Activated naive CD8-positive, alpha-beta T cell treated with anti-CD3 and anti-CD28 coated beads, Interleukin-2, amount 10 ng/mL, durations not matched to agents 7 days and 5 days (primary cell): ENCODE results near the gene POU3F2. TPM values are rescaled to one million over a fixed set of nuclear protein-coding genes. Genes with fewer than 3 reads are reported as not detected.
A peak's percentile ranks its signal among the peaks of the same experiment; 100 is the strongest.

ENCODE experiments used
- ATAC-seq: fragments of 150-1000 bp; cut with Tn5 transposase; one replicate; pipeline ENCODE4 v1.10.0; 2021; ENCODE audit warnings: low read depth, moderate library complexity
- POLR2A ChIA-PET: fragments of 350-600 bp; sonication (Branson Sonifier 250); formaldehyde crosslinking; loops from one replicate; lab custom pipeline; 2021; ENCODE audit warnings: antibody characterized with exemption; lab: Charles Lee
- DNase-seq: peaks from one replicate; pipeline ENCODE4 v3.0.0; 2021
- H3K27ac Mint-ChIP-seq: one replicate; pipeline ENCODE4 v1.8.0; 2022; ENCODE audit warnings: mild to moderate bottlenecking, mixed read lengths
- H3K27me3 Mint-ChIP-seq: one replicate; pipeline ENCODE4 v1.8.0; 2022; ENCODE audit warnings: mild to moderate bottlenecking, moderate library complexity, mixed read lengths
- H3K36me3 Mint-ChIP-seq: one replicate; pipeline ENCODE4 v1.8.0; 2021; ENCODE audit warnings: mild to moderate bottlenecking, mixed read lengths
- H3K4me1 Mint-ChIP-seq: one replicate; pipeline ENCODE4 v1.8.0; 2021; ENCODE audit warnings: mixed read lengths
- H3K4me3 Mint-ChIP-seq: one replicate; pipeline ENCODE4 v1.8.0; 2022; ENCODE audit warnings: mild to moderate bottlenecking, moderate library complexity, mixed read lengths
- H3K9me3 Mint-ChIP-seq: one replicate; pipeline ENCODE4 v1.8.0; 2021; ENCODE audit warnings: mixed read lengths
- total RNA-seq, 2 experiments: library from RNA; stranded (reverse); gene quantifications; one replicate each; pipeline ENCODE4 v1.2.3, GENCODE V29; 2021

Gene POU3F2
- not detected for total RNA-seq

DNA sequence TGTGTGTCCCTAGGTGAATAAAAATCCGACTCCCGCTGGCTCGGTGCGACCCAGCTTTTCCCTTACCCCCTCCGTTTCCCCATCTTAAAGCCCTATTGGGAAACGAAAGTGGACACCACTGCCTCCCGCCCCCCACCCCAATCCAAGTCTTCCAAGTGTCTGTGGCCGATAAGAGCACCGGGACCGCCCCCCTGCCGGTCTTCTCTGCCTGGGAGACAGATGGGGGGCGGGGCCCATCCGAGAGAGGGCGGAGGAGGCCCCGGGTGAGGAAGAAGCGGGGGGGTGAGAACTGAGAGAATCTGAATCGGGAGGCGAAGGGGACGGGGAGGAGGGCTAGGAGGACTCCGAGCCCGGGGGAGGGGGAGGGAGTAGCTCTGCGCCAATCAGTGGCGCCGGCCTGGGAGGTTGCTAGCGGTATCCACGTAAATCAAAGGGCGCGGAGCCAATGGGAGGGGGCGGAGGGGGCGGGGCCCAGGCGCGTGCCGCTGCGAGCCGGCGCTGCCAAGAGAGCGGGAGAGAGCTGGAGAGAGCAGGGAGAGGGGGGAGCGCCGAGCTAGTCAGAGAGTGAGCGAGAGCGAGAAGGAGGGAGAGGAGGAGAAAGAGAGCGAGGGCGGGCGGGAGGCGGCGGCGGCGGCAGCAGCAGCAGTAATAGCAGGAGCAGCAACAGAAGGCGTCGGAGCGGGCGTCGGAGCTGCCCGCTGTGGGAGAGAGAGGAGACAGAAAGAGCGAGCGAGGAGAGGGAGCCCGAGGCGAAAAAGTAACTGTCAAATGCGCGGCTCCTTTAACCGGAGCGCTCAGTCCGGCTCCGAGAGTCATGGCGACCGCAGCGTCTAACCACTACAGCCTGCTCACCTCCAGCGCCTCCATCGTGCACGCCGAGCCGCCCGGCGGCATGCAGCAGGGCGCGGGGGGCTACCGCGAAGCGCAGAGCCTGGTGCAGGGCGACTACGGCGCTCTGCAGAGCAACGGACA is at the start of gene POU3F2:
POU3F2 (plus strand) TSS at position 515 of the 972 bp plus-strand sequence; CDS start at position 815, 300 bp downstream.
- H3K4me1 Mint-ChIP-seq: peaks cover 25% of the 10 kb centered on the region
- DNase-seq (peak; percentile 55), ATAC-seq (peak; percentile 72)
- H3K4me3 Mint-ChIP-seq: peak within 1 kb of the TSS; percentile 84
- POLR2A ChIA-PET: no interaction called here
- H3K36me3 Mint-ChIP-seq: peaks cover 1% of the 10 kb centered on the region
- peak within 1 kb of the TSS; percentile 42 for H3K27ac Mint-ChIP-seq
- H3K9me3 Mint-ChIP-seq: no peaks in the 10 kb centered on the region
- peaks cover 77% of the 10 kb centered on the region for H3K27me3 Mint-ChIP-seq

DNA sequence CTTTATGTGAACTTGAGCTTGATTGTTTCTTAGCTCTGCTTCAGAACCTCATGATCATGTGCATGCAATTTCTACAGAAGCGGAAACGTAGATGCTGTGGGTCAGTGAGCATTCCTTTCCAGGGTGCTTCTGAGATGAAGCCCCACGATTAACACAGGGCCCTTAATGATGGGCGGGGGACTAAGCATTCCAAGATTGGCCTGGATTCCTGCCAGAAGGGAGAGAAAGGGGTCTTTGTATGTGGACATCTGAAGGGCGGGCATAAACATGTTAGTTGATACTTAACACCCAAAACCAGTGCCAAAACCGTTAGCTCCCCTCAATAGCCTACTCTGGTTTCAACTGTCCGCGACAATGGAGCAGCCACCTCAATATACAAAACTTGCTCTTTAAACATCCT is 46.9 kb upstream of the POU3F2 start:
- DNase-seq (no peak), ATAC-seq (no peak)
- Mint-ChIP-seq H3K4me3 (no peak overlapping the region), H3K27me3 (peaks cover 26% of the 10 kb centered on the region), H3K9me3 (no peaks in the 10 kb centered on the region), H3K36me3 (no peaks in the 10 kb centered on the region), H3K4me1 (no peaks in the 10 kb centered on the region), H3K27ac (no peak overlapping the region)
- POLR2A ChIA-PET: no interaction called here

DNA sequence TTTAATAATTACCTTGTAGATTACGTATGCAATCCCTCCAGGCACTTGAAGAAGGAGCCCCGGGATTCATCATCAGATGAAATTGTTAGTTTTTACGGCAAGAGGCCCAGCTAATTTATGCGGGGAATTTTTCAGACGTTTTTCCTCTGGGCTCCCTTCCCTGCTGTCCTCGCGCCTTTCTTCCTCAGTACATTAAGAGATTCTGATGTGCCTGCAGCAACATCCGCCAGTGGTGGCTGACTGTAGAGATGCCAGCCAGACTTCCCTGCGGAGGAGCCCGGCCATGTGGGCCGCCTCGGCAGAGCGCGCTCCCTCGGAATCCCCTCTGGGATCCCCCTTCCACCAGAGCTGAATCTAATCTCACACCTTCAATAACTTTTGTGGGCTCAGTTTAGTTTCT is 46.4 kb upstream of the POU3F2 start:
- ATAC-seq (no peak), DNase-seq (no peak)
- peaks cover 24% of the 10 kb centered on the region for H3K27me3 Mint-ChIP-seq
- no peaks in the 10 kb centered on the region for H3K36me3 Mint-ChIP-seq
- H3K4me3 Mint-ChIP-seq: no peak overlapping the region
- H3K27ac Mint-ChIP-seq: no peak overlapping the region
- H3K9me3 Mint-ChIP-seq: no peaks in the 10 kb centered on the region
- POLR2A ChIA-PET: no interaction called here
- no peaks in the 10 kb centered on the region for H3K4me1 Mint-ChIP-seq

DNA sequence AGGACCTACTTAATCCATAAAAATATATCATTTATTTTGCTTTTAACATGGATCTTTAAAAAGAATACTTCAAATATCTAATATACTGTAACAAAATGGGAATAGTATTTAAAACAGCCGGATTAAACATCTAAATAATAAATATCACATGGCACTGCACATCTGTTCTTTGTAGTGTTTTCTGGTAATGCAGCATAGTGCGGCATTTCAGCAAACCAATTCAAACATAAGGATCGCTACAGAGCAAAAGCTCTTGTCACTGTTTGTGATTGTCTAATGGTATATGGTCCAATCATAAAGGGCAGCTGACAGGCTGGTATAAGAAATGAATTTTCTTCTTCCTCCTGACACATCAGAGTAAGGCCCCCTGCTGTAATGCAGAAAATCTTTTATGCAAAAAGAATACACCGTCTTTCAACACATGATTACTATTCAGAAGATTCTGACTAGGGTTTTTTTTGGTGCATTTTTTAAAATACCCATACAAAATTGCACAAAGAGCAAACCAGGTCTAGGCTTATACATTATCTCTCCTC is 40.0 kb upstream of the POU3F2 start:
- Mint-ChIP-seq H3K4me3 (no peak overlapping the region), H3K9me3 (no peaks in the 10 kb centered on the region), H3K27ac (no peak overlapping the region), H3K4me1 (no peaks in the 10 kb centered on the region), H3K36me3 (no peaks in the 10 kb centered on the region), H3K27me3 (peaks cover 15% of the 10 kb centered on the region)
- ATAC-seq (no peak), DNase-seq (no peak)
- POLR2A ChIA-PET: no interaction called here

DNA sequence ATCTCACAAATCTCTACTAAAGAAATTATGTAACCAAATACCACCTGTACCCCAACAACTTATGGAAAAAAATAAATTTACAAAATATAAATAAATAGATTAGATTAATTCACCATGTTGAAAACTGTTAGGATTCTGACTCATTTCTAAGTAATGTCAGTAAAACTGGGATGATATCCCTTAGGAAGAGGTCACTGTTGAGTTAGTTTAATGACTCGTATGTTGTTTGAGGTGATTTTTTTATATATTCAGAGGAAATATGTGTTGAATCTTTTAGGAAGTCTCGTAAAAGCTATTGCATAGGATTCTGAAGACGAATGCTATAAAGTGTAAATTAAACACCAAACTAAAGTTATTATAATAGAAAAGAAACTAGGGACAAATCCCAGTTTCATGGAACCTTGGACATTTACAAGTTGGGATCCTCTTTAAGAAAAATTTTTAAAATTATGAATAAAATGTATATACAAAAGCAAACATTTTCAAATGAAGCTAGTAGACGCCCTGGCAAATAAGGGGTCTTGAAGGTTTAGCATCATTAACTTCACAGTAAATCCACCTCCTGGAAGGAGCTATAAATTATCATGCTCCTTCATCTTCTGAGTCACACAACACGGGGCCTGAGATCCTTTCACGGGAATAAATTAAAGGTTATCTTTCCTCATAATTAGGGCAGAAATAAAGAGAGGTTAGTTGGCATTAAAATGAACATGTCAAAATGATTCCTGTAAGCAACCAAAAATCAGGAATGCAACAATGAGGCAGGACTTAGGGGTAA is 37.0 kb upstream of the POU3F2 start:
- Mint-ChIP-seq H3K4me1 (no peaks in the 10 kb centered on the region), H3K36me3 (no peaks in the 10 kb centered on the region), H3K27ac (no peak overlapping the region), H3K9me3 (no peaks in the 10 kb centered on the region), H3K27me3 (peaks cover 14% of the 10 kb centered on the region), H3K4me3 (no peak overlapping the region)
- DNase-seq: no peak
- ATAC-seq: no peak
- POLR2A ChIA-PET: no interaction called here

DNA sequence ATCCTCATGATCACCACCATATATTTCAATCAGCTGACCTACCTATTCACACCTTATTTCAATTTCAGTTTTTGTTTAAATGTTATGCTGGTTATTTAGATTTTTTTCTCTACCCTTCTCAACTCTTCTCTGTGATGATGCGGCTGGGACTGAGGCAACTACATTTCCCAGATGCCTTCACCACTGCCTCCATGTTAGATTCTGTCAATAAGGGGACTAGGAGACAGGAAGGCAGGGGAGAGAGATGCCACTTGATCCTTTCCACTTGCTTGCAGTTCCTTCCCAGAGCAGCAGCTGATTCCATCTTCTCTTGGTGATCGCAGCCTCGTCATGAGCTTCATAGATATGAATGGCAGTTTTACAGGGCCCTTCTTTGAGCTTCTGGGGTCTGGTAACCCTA is 33.5 kb upstream of the POU3F2 start:
- Mint-ChIP-seq H3K9me3 (peaks cover under 1% of the 10 kb centered on the region), H3K27me3 (peaks cover 12% of the 10 kb centered on the region), H3K4me1 (no peaks in the 10 kb centered on the region), H3K36me3 (no peaks in the 10 kb centered on the region), H3K27ac (no peak overlapping the region), H3K4me3 (no peak overlapping the region)
- DNase-seq (no peak), ATAC-seq (no peak)
- POLR2A ChIA-PET: no interaction called here

DNA sequence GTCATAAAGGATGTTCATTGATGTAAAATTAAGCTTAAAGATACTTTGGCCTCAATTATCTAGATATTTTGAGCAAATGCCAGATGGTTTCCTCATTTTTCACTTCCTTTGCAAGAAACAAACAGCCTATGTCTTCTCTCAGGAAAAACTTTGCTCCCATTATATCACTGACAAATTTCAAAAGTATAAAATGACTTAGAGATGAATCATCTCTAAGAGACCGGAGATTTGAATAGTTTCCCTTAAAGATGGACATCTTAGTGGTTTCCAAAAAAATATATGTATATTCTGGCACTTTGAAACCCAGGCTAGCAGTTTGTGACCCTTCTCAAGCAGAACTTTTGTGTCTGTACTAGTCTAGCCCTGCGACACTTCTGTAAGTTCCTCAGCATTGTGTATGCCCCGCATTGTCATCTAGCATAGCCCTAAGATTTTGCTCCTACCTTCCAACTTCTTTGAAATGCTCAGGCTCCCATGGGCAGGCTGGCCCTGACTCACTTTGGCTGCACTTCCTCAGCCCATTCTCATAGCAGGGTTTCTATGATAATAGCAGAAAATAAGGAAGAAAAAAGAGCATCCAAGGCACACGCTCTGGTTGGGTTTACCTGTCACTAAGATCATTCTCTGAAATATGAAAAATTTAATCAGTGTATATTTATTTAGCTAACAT is 25.7 kb upstream of the POU3F2 start:
- ATAC-seq (no peak), DNase-seq (no peak)
- Mint-ChIP-seq H3K36me3 (no peaks in the 10 kb centered on the region), H3K27ac (no peak overlapping the region), H3K27me3 (peaks cover 2% of the 10 kb centered on the region), H3K4me3 (no peak overlapping the region), H3K9me3 (peaks cover 1% of the 10 kb centered on the region), H3K4me1 (no peaks in the 10 kb centered on the region)
- POLR2A ChIA-PET: no interaction called here

DNA sequence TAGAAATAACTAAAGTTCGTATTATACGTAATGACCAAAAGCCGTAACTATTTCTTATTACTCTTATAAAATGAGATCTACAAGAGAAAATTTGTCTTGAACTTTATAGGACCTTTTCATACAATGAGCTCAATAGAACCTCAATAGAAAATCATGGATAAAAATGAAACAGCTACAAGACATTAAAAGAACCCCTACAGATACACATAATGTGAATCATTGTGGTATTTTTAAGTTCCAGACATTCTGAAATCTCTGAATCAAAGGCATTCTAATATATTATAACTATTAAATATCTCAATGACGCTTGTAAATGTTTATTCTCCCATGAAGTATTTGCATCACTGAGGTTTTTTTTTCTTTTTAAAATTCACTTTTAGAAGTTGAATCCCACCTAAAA is 22.2 kb upstream of the POU3F2 start:
- H3K4me1 Mint-ChIP-seq: no peaks in the 10 kb centered on the region
- no peak for DNase-seq
- no peak for ATAC-seq
- H3K27me3 Mint-ChIP-seq: peaks cover 5% of the 10 kb centered on the region
- no peak overlapping the region for H3K4me3 Mint-ChIP-seq
- POLR2A ChIA-PET: no interaction called here
- H3K36me3 Mint-ChIP-seq: no peaks in the 10 kb centered on the region
- H3K9me3 Mint-ChIP-seq: no peaks in the 10 kb centered on the region
- H3K27ac Mint-ChIP-seq: no peak overlapping the region

DNA sequence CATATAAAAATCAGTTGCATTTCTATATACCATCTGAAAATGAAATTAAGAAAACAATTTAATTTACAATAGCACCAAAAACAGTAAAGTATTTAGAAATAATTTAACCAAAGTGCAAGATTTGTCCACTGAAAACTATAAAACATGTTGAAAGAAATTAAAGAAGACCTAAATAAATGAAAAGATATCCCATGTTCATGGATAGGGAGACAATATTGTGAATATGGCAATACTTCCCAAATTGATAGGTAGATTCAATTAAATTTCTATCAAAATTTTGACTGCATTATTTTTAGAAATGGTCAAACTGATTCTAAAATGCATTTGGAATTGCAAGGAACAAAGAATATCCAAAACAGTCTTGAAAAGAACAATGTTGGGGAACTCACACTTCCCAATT is 17.6 kb upstream of the POU3F2 start:
- peaks cover 25% of the 10 kb centered on the region for H3K27me3 Mint-ChIP-seq
- no peaks in the 10 kb centered on the region for H3K4me1 Mint-ChIP-seq
- POLR2A ChIA-PET: no interaction called here
- no peaks in the 10 kb centered on the region for H3K36me3 Mint-ChIP-seq
- H3K4me3 Mint-ChIP-seq: no peak overlapping the region
- no peak overlapping the region for H3K27ac Mint-ChIP-seq
- ATAC-seq (no peak), DNase-seq (no peak)
- no peaks in the 10 kb centered on the region for H3K9me3 Mint-ChIP-seq

DNA sequence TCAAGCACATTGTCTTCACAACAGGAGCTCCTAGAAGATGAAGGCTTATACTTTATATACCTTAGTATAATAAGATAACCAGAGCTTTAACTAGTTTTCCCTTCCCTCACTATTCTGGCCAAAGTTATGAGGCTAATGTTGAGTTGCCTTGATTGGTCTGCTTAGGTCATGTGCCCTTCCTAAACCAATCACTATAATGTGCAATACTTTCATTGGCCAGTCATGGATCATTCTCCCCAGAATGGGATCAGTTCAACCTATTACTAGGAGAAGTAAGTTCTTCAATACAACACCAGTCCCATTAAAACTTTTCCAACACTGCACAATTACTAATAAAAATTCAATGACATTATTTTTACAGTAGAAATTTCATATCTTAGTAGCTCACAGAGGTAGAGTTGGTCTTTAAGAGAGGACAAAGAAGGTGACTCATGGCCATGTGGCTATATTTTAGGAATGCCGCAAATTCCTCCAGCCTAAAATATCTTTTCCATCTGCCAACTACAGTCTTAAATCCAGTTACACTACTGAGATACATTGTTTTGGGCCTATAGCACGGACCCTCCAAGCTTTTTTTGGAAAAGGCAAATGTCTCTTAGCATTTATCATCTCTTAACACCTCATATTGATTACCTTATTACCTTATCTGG is 12.5 kb upstream of the POU3F2 start:
- H3K4me3 Mint-ChIP-seq: no peak overlapping the region
- H3K4me1 Mint-ChIP-seq: peaks cover 10% of the 10 kb centered on the region
- POLR2A ChIA-PET: no interaction called here
- ATAC-seq (no peak), DNase-seq (no peak)
- H3K27me3 Mint-ChIP-seq: peaks cover 65% of the 10 kb centered on the region
- H3K36me3 Mint-ChIP-seq: no peaks in the 10 kb centered on the region
- no peaks in the 10 kb centered on the region for H3K9me3 Mint-ChIP-seq
- H3K27ac Mint-ChIP-seq: no peak overlapping the region

DNA sequence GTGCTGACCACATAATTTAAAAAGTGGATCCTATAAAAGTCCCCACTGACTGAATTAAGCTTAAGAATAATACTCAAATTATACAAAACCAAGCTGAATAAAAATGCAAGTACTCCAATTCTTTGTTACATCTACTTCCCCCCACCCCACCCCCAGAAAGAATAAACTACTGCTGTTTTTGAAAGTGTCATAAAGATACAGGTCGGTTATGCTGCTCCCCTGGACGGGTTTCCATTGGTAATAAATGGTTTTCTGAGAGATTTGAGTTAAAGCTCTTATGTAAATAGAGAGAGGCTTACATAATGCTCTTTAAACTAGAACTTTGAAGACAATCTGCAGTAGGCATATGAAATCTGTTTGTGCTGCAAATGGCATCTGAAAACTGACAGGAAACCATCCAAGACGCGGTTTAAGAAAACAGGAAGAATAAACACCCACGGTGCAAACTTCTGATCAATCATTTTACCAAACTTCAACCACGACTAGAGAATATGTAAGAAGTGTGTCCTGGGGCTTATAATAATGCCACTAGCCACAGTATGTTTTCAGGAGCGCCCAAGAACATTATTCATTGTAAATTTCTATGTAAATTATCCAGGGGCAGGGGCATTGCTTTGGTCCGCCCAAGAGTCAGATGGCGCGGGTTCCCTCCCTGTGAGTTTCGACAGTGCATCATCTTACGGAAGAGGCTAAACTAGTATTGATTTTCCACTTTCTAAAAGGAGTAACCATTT is 10.8 kb upstream of the POU3F2 start:
- ATAC-seq: no peak
- DNase-seq: no peak
- Mint-ChIP-seq H3K36me3 (no peaks in the 10 kb centered on the region), H3K9me3 (no peaks in the 10 kb centered on the region), H3K27me3 (peaks cover 78% of the 10 kb centered on the region), H3K4me1 (peaks cover 14% of the 10 kb centered on the region), H3K4me3 (peak overlapping the region; percentile 59), H3K27ac (no peak overlapping the region)
- POLR2A ChIA-PET: no interaction called here

DNA sequence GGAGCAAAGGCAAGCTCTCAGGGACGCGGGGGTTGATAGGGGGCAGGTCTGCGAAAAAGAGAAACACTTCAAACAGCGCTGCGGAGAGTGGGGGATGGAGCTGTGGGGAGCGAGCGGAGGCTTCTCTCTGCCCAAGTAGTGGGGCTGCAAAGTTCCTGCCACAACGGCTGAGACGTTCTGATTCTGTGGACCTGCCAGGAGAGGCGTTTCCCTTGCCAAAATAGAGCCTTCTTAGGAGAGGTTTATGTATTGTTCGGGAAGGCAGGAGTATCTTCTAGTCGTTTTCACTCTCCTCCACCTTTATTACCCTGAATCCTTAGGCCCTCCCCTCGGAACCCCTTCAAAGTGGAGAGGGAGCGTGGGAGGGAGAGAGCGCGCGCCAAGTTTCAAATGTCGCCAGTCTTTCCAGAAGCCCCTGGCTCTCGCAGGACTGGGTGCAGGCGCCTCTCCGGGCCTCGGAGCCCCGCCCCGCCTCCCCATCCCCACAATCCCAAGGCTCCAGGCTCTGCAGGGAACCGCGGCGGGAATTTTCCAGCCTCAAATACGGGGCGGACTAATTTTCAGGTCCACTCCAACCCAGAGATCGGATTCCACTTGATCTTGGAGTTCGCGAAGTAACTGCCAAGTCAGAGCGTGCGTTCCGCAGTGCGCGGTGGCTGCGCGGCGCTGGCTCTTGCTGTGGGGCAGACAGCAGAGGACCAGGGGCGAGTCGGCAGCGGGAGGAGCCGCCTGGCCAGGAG is 10.0 kb upstream of the POU3F2 start:
- peak overlapping the region; percentile 59 for H3K4me3 Mint-ChIP-seq
- H3K9me3 Mint-ChIP-seq: no peaks in the 10 kb centered on the region
- POLR2A ChIA-PET: no interaction called here
- peaks cover 80% of the 10 kb centered on the region for H3K27me3 Mint-ChIP-seq
- peaks cover 14% of the 10 kb centered on the region for H3K4me1 Mint-ChIP-seq
- no peak overlapping the region for H3K27ac Mint-ChIP-seq
- no peaks in the 10 kb centered on the region for H3K36me3 Mint-ChIP-seq
- ATAC-seq: no peak
- DNase-seq: no peak
